K562 (cell line): Measurements from ENCODE around the gene CCN2. TPM values are rescaled to one million over a fixed set of nuclear protein-coding genes. Genes with fewer than 3 reads are reported as not detected.

ENCODE experiments used
- FUS ChIP-seq: fragments of 200-400 bp; formaldehyde crosslinking; optimal IDR thresholded peaks from 2 replicates; pipeline ENCODE3; 2017; ENCODE audit warnings: low read depth, low read length
- KLF10 ChIP-seq: fragments of 250-450 bp; sonication (Bioruptor Pico); IDR thresholded peaks from 2 replicates; pipeline ENCODE4 v1.6.1; 2021; ENCODE audit warnings: matching md5 sums
- KLF16 ChIP-seq: IDR thresholded peaks from 2 replicates; pipeline ENCODE4 v1.6.1; 2016; ENCODE audit warnings: antibody characterized with exemption
- PRPF4 ChIP-seq: fragments of 200-400 bp; formaldehyde crosslinking; IDR thresholded peaks from one replicate; pipeline ENCODE4 v1.6.1; 2017; ENCODE audit warnings: low read length, low read depth, mild to moderate bottlenecking; ENCODE audit not compliant: insufficient read depth, poor library complexity, severe bottlenecking
- TCFL5 ChIP-seq: fragments of 250-450 bp; sonication (Bioruptor Pico); conservative IDR thresholded peaks from 2 replicates; pipeline ENCODE4 v1.6.1; 2021; ENCODE audit warnings: mild to moderate bottlenecking, moderate library complexity, matching md5 sums
- TOE1 ChIP-seq, 2 experiments: fragments of 450-650 bp in 1 of 2; sonication (generic) in 1 of 2; formaldehyde crosslinking in 1 of 2; IDR thresholded peaks; 2 replicates each; pipeline versions ENCODE4 v1.7.1 to v1.8.0; 2016 to 2022; ENCODE audit warnings: borderline replicate concordance in 2 of 2, mild to moderate bottlenecking in 2 of 2, antibody characterized with exemption in 1 of 2, inconsistent platforms in 1 of 2, low read depth in 1 of 2, missing genetic modification reagents in 1 of 2, moderate library complexity in 1 of 2
- ZNF77 ChIP-seq: fragments of 250-450 bp; sonication (Bioruptor Pico); IDR thresholded peaks from 2 replicates; pipeline ENCODE4 v1.5.0; 2020
- polyA plus RNA-seq, 8 experiments: library from polyadenylated mRNA; depleted of rRNA in 4 of 8; stranded (reverse) in 5 of 8; unstranded in 3 of 8; fragments of >200 nt; fragmentation: Nextera tagmentation in 2 of 8; fragmentation: Illumina TruSeq in 1 of 8; extraction: Ambion mirVana in 2 of 8; extraction: Trizol in 1 of 8; gene quantifications; 2 replicates each; pipeline versions ENCODE4 v1.2.1 to v1.2.3, GENCODE V29; 2011 to 2014; ENCODE audit warnings: inconsistent platforms in 1 of 8, missing spikeins in 1 of 8
- total RNA-seq, 7 experiments: library from RNA; depleted of rRNA in 6 of 7; stranded (reverse); fragments of >200 nt in 6 of 7; fragmentation: Illumina TruSeq in 2 of 7; extraction: Trizol in 2 of 7; gene quantifications; 2 replicates each; pipeline versions ENCODE4 v1.2.1 to v1.2.3, GENCODE V29; 2011 to 2021; ENCODE audit warnings: low replicate concordance in 1 of 7
- TF ChIP-seq, protein P1 (sequence below): fragments of 450-650 bp; IDR thresholded peaks from 2 replicates; pipeline ENCODE4 v1.6.1; 2016; ENCODE audit warnings: mild to moderate bottlenecking, moderate library complexity
- TF ChIP-seq, protein P2 (sequence below): sonication (generic); formaldehyde crosslinking; IDR thresholded peaks from 2 replicates; pipeline ENCODE4 v1.8.1; 2023; ENCODE audit warnings: mild to moderate bottlenecking, missing genetic modification reagents
- TF ChIP-seq, protein P3 (sequence below): fragments of 450-650 bp; formaldehyde crosslinking; IDR thresholded peaks from 2 replicates; pipeline ENCODE4 v1.4.0; 2020; ENCODE audit warnings: mild to moderate bottlenecking

Gene CCN2
- total and polyA plus RNA-seq, 9 of the 15 experiments (the other 6 are each of a cell fraction or from before 2014, with no cell fraction given) = 0.40 TPM; not detected in 8

DNA sequence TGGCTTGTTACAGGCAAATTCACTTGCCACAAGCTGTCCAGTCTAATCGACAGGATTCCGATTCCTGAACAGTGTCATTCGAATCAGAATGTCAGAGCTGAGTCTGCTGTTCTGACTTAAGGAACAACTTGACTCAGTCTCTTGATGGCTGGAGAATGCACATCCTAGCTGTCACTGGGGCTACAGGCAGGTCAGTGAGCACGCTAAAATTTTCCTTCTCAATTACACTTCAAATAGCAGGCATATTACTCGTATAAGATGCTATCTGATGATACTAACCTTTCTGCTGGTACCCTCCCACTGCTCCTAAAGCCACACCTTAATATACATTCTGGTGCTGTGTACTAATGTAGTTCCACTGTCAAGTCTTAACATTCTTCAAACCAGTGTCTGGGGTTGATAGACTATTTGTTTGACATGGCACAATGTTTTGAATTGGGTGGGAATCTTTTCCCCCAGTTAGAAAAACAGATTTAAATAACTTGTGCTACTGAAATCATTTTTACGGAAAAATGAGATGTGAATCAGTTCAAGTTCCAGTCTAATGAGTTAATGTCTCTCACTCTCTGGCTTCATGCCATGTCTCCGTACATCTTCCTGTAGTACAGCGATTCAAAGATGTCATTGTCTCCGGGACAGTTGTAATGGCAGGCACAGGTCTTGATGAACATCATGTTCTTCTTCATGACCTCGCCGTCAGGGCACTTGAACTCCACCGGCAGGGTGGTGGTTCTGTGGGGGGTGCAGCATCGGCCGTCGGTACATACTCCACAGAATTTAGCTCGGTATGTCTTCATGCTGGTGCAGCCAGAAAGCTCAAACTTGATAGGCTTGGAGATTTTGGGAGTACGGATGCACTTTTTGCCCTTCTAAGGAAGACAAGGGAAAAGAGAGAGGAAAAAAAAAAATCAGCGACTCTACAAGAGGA lies 2.2 kb downstream of the CCN2 start (continued):
- TF ChIP-seq, protein P1, sequence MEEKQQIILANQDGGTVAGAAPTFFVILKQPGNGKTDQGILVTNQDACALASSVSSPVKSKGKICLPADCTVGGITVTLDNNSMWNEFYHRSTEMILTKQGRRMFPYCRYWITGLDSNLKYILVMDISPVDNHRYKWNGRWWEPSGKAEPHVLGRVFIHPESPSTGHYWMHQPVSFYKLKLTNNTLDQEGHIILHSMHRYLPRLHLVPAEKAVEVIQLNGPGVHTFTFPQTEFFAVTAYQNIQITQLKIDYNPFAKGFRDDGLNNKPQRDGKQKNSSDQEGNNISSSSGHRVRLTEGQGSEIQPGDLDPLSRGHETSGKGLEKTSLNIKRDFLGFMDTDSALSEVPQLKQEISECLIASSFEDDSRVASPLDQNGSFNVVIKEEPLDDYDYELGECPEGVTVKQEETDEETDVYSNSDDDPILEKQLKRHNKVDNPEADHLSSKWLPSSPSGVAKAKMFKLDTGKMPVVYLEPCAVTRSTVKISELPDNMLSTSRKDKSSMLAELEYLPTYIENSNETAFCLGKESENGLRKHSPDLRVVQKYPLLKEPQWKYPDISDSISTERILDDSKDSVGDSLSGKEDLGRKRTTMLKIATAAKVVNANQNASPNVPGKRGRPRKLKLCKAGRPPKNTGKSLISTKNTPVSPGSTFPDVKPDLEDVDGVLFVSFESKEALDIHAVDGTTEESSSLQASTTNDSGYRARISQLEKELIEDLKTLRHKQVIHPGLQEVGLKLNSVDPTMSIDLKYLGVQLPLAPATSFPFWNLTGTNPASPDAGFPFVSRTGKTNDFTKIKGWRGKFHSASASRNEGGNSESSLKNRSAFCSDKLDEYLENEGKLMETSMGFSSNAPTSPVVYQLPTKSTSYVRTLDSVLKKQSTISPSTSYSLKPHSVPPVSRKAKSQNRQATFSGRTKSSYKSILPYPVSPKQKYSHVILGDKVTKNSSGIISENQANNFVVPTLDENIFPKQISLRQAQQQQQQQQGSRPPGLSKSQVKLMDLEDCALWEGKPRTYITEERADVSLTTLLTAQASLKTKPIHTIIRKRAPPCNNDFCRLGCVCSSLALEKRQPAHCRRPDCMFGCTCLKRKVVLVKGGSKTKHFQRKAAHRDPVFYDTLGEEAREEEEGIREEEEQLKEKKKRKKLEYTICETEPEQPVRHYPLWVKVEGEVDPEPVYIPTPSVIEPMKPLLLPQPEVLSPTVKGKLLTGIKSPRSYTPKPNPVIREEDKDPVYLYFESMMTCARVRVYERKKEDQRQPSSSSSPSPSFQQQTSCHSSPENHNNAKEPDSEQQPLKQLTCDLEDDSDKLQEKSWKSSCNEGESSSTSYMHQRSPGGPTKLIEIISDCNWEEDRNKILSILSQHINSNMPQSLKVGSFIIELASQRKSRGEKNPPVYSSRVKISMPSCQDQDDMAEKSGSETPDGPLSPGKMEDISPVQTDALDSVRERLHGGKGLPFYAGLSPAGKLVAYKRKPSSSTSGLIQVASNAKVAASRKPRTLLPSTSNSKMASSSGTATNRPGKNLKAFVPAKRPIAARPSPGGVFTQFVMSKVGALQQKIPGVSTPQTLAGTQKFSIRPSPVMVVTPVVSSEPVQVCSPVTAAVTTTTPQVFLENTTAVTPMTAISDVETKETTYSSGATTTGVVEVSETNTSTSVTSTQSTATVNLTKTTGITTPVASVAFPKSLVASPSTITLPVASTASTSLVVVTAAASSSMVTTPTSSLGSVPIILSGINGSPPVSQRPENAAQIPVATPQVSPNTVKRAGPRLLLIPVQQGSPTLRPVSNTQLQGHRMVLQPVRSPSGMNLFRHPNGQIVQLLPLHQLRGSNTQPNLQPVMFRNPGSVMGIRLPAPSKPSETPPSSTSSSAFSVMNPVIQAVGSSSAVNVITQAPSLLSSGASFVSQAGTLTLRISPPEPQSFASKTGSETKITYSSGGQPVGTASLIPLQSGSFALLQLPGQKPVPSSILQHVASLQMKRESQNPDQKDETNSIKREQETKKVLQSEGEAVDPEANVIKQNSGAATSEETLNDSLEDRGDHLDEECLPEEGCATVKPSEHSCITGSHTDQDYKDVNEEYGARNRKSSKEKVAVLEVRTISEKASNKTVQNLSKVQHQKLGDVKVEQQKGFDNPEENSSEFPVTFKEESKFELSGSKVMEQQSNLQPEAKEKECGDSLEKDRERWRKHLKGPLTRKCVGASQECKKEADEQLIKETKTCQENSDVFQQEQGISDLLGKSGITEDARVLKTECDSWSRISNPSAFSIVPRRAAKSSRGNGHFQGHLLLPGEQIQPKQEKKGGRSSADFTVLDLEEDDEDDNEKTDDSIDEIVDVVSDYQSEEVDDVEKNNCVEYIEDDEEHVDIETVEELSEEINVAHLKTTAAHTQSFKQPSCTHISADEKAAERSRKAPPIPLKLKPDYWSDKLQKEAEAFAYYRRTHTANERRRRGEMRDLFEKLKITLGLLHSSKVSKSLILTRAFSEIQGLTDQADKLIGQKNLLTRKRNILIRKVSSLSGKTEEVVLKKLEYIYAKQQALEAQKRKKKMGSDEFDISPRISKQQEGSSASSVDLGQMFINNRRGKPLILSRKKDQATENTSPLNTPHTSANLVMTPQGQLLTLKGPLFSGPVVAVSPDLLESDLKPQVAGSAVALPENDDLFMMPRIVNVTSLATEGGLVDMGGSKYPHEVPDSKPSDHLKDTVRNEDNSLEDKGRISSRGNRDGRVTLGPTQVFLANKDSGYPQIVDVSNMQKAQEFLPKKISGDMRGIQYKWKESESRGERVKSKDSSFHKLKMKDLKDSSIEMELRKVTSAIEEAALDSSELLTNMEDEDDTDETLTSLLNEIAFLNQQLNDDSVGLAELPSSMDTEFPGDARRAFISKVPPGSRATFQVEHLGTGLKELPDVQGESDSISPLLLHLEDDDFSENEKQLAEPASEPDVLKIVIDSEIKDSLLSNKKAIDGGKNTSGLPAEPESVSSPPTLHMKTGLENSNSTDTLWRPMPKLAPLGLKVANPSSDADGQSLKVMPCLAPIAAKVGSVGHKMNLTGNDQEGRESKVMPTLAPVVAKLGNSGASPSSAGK = no peak
- TF ChIP-seq PRPF4 (no peak), KLF10 (no peak), ZNF77 (no peak), KLF16 (no peak), TOE1 (IDR thresholded peaks at IDR 0.05; ENCODE audit: borderline replicate concordance) (no peak), TOE1 (CRISPR knock-in tag; IDR thresholded peaks at IDR 0.05; ENCODE audit: borderline replicate concordance, low read depth) (no peak), FUS (no peak), TCFL5 (CRISPR knock-in tag) (no peak)
- TF ChIP-seq, protein P2, sequence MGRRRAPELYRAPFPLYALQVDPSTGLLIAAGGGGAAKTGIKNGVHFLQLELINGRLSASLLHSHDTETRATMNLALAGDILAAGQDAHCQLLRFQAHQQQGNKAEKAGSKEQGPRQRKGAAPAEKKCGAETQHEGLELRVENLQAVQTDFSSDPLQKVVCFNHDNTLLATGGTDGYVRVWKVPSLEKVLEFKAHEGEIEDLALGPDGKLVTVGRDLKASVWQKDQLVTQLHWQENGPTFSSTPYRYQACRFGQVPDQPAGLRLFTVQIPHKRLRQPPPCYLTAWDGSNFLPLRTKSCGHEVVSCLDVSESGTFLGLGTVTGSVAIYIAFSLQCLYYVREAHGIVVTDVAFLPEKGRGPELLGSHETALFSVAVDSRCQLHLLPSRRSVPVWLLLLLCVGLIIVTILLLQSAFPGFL (CRISPR knock-in tag) = no peak
- TF ChIP-seq, protein P3, sequence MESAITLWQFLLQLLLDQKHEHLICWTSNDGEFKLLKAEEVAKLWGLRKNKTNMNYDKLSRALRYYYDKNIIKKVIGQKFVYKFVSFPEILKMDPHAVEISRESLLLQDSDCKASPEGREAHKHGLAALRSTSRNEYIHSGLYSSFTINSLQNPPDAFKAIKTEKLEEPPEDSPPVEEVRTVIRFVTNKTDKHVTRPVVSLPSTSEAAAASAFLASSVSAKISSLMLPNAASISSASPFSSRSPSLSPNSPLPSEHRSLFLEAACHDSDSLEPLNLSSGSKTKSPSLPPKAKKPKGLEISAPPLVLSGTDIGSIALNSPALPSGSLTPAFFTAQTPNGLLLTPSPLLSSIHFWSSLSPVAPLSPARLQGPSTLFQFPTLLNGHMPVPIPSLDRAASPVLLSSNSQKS (CRISPR knock-in tag) = no peak
